Stimulated activated CD8-positive, alpha-beta memory T cell treated with anti-CD3 and anti-CD28 coated beads, Interleukin-15, amount 100 ng/mL, for 24 hours (primary cell): ENCODE results near the gene RAD51AP1.
"Not testable (repeated sequence)": the region's sequence is repeated elsewhere in the genome, so short reads cannot be mapped to it uniquely, and the experiment has no call there.

ENCODE experiments used
- DNase-seq: peaks from one replicate; pipeline ENCODE4 v3.0.0-alpha.2; 2020; ENCODE audit warnings: low read depth

The RAD51AP1 gene, protein sequence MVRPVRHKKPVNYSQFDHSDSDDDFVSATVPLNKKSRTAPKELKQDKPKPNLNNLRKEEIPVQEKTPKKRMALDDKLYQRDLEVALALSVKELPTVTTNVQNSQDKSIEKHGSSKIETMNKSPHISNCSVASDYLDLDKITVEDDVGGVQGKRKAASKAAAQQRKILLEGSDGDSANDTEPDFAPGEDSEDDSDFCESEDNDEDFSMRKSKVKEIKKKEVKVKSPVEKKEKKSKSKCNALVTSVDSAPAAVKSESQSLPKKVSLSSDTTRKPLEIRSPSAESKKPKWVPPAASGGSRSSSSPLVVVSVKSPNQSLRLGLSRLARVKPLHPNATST

DNA sequence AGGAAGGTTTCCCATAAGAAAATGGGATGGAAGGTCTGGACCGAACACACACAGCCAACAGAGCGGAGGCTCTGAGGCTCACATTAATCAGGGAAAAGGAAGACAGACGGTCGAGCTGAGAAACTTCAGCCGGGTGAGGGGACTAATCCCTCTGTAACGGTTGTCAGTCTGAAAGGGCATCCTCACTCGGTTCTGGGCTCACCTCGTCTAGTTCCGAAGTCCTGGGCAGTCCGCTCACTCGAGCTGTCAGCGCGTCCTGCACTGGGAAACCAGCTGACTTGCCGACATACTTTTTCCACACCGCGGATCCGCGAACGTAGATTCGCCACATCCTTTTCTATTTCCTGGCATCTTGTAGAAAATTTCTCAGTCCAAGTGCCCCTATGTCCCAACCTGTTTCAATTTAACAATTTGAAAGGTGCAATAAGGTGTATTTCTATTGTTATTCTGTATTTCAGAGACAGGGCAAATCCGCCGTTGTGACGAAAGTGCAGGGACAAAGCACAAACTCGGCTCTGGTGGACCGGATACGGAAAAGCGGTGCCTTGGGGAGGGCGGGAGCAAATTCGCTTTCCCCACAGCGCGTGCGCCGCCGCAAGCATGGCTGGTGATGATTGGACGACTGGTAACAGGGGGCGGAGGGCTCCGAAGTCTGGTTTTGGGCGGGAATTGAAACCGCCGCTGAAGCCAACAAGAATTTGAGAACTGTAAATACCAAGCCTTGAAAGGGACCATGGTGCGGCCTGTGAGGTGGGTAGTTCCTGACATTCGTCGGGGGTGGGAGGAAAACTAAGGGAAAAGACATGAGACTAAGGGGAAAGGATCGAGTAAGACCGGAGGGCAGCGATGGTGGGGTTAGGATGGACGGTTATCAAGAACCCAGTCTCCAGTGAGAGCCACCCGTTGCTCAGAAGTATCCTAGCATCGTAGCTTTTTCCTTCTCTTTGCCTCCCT lies at the start of gene RAD51AP1:
Gene RAD51AP1, plus strand, starts transcription at position 684 of the 954 bp plus-strand sequence. Its CDS starts 50 bp downstream, at position 734.
- DNase-seq, result peak; percentile 86

DNA sequence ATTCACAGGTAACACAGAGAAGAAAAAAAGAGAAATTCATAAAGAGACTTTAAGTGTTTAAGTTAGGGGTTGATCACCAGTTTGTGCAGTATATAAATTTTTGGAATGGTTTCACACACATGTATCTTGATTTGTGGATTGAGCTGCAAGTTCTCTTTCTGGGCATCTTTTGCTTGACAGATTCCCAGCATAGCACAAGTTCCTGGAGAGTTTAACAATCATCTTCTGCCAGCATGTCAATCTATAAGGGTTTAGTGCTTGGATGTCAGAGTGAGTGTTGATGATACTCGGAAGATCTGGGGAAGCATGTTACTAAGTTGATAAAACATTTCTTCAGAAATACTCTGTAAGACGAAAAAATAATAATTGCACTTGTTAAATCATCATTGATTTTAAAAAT lies 49.1 kb upstream of the RAD51AP1 start:
- no peak for DNase-seq

DNA sequence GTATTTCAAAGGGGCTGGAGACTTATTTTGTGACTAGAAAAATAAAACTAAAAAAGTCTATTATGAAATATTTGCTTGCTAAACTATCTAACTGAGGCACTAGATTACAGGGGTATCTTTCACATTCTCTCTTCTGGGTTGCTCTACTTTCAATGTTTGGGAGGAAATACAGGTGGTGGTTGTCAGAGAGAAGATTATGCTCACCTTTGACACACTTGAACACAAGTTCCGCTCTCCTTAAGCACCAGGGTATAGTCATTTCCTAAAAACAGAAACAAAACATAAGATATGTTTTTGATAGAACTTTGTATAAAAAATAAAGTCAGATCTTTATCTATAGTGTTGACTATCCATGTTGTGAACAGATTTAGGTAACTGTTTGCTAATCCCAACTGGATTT lies 47.7 kb upstream of the RAD51AP1 start:
- DNase-seq, result no peak

DNA sequence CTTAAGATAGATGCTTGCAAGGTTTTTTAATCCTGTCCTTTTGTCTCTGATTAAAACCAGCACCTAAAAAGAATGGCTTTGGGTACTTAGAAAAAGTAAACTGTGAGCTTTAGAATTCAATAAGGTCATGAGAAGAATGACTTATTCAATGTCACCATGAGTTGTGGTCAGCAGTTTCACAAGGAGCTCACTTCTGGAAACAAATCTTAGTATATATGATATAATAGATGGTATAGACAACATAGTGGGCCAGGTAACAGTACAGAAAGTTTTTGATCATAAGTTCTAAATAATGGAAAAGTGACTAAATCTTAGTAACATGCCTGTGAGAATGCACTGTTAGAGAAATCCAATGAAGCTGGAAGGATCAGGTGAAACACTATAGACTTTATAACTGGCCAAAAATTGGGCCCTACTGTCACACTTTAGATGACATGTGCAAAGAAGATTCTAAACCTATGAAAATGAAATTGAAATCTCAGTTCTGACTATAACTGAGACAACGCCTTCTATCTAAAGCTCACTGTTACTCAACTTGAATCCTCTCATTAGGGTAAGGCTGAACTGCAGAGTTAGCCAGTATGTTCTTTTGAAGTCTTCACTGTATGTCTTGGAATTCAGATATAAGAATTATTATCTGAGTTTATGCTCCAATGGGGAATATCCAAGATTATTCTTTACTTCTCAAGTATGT lies 42.4 kb upstream of the RAD51AP1 start:
- no peak for DNase-seq

DNA sequence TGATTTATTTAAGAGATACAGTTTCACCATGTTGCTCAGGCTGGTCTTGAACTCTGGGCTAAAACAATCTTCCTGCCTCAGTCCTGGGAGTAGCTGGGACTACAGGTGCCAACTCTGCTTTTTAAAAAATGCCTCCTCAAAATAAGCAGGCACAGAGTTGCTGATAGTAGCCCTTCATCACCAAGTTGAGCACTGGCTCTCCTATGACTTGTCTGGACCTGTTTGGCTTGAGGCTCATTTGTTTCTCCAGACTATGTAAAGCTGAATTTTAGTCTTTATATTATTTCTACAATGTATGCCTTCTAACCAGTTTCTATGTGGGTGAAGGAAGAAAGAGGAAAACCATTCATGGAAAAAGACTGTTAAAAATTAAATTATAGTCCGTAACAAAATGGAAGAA lies 39.5 kb upstream of the RAD51AP1 start:
- no peak for DNase-seq

DNA sequence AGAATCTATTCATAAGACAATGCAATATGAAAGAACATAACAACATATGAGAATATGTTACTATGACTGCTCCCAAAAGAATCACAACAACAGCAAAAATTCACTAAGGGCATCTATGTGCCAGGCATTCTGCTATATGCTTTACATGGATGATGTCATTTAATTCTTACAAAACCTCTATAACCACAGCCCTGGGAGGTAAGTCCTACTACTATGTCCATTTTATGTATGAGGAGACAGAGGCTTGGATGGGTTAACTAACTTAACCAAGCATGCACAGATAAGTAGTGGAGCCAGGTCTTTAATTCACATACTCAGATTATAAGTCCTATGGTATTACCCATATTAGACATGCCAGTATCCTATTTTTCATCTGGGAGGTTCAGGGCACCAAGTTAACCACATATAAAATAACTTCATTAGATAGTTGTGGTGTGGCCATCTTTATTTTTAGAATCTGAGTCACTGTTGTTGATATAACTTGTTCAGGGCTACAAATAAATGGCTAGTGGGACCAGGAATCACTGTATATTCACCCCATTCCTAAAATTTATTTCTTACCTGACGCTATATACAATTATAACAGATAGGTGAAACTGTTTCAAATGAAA lies 33.2 kb upstream of the RAD51AP1 start:
- no peak for DNase-seq

DNA sequence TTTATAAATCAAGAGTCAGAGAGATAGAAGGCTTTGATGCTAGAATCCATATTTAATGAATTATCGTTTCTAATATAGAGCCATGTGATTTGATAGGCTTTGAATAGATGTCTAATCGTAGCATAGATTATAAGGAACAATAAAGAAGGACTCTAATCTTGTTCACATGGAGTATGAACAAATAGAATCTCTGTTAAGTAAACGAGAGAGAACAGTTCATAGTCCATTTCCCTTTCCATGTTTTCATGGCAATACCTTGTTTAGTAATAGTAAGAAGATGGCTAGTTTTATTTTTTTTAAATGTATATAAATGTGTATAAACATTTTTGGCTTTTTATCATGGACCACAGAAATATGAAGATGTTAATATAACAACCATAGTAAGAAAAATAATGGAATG lies 32.3 kb upstream of the RAD51AP1 start:
- no peak for DNase-seq

DNA sequence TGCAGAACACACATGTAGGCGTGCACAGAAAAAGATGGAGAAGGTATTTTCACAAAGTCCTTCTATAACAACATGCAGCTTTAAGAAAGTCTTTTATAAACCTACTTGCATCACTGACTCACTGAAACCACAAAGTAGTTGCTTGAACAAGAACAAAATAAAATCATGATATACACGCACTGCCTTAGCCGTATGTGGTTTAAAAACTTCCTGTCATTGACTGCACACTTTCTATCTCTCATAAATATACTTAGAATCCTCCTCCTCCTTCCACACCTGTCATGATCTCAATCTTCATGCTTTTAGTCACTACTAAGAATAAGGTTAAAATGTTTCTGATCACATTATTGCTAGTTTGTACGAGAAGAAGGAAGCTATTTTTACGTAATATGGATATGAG lies 31.8 kb upstream of the RAD51AP1 start:
- DNase-seq, result no peak

DNA sequence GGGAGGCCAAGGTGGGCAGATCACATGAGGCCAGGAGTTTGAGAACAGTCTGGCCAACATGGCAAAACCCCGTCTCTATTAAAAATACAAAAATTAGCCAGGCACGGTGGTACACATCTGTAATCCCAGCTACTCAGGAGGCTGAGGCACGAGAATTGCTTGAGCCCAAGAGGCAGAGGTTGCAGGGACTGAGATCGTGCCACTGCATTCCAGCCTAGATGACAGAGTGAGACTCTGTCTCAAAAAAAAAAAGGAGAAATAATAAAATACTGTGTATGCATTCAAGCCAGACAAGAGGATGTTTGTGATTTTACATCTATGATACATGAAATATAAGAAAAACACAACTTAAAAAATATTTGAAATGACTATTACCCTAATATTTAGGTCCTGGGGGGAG lies 30.2 kb upstream of the RAD51AP1 start:
- not testable (repeated sequence) for DNase-seq

DNA sequence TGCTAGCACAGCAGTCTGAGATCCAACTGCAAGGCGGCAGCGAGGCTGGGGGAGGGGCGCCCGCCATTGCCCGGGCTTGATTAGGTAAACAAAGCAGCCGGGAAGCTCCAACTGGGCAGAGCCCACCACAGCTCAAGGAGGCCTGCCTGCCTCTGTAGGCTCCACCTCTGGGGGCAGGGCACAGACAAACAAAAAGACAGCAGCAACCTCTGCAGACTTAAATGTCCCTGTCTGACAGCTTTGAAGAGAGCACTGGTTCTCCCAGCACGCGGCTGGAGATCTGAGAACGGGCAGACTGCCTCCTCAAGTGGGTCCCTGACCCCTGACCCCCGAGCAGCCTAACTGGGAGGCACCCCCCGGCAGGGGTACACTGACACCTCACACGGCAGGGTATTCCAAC lies 29.4 kb upstream of the RAD51AP1 start:
- not testable (repeated sequence) for DNase-seq

DNA sequence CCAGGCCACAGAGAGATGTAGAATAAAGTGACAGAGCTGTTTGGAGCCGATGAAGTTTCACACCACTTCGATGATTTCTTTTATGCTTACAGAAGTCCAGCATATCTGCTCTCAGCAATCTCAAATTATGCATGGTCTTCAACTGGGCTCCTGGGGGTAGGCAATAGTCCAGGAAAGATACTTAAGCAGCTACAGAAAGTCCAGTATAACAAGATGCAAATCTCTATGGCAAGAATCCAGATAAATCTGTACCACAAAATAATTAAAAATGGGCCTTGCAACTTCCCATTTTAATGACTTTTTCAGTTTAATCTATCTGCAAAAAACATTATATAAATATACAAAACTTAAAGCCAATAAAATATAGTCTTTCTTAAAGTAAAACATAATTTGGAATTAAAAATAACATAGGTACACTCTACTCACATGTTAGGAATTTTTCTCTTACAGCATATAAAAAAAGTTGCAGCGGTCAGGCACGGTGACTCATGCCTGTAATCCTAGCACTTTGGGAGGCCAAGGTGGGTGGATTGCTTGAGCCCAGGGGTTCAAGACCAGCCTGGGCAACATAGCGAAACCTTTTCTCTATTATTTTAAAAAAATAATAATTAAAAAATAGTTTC lies 20.5 kb upstream of the RAD51AP1 start:
- DNase-seq, result no peak

DNA sequence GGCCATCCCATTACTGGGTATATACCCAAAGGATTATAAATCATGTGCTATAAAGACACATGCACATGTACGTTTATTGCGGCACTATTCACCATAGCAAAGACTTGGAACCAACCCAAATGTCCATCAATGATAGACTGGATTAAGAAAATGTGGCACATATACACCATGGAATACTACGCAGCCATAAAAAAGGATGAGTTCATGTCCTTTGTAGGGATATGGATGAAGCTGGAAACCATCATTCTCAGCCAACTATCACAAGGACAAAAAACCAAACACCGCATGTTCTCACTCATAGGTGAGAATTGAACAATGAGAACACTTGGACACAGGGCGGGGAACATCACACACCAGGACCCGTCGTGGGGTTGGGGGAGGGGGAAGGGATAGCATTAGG lies 15.2 kb upstream of the RAD51AP1 start:
- not testable (repeated sequence) for DNase-seq

DNA sequence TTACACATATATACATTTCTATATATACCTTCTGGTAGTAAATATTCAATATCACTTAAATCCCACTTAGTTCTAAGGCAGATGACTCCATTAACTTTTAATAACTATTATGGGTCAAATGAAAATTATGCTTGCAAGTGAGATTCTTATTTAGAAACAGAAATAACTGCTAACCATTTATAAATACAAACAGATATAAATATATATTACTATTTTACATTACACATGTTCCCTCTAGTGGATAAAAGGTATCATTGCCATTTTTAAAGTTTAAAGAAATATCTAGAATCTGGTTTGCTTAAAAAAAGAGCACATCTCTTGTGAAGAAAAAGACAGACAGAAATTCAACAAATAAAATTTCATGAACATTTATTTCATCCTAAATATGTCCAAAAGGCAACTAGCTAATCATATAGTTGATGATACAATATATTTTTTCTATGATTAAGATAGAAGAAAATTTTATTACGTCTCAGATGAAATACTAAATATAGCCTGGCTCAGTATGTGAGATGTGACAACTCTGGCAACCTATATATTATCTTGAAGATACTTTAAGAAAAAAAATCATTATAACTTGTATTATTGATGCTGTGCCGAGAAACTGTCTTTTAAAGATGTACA lies 11.7 kb upstream of the RAD51AP1 start:
- DNase-seq, result no peak

DNA sequence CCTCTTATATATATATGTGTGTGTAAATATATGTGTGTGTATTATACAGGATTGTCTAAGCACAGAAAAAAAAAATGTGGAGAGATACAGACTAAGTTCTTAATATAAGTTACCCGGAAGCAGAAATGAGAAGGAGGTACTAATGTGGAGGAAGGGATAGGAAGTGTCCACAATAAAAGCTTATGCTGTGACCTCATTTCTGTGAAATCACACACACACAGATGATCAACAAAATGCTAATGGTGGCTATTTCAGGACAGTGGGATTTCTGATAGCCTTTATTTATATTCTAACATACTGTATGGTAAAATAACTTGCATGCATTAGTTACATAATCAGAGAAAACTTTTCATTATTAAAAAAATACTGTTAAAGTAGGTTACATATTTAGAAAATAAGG lies 8.5 kb upstream of the RAD51AP1 start:
- DNase-seq, result no peak

DNA sequence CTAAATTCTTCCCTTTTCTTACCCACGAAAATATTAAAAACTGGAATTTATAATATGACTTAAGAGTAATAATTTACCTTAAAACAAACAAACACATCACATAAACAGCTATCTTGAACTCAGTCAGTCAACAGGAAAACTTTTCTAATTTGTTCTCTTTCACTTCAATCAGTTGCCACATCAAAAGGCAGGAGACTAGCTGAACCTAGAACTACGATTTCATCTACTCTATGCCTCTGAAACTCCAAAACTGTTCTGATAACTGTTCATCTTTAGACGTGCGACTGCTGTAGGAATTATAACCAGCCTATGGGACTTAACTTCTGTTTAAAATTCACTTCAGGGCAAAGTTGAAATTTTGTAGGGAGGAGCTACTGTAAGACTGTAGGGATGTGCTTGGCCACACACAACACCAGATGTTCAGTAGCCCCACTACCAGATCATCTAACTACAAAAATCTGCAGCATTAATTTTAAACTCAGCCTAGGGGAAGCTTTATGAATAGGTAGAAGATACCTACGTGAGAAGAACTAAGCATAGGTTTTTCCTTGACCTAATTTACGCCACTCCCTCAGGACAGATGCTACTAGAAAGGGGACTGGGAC lies 7.6 kb upstream of the RAD51AP1 start:
- DNase-seq, result no peak

DNA sequence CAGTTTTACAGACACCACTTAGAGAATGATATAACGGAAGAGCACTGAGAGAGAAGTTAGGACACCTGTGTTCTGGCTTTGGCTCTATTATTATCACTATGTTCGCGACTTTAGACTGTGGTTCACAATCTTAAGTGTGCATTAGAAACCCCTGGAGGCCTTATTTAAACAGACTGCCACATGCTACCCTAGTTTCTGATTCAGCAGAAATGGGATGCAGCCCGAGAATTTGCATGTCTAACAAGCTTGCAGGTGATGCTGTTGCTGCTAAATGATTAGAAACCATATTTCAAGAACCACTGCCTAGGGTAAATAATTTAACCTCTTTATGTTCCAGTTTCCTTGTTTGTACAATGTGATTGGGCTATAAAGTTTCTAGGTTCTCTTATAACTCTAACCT lies 3.6 kb upstream of the RAD51AP1 start:
- DNase-seq, result no peak

DNA sequence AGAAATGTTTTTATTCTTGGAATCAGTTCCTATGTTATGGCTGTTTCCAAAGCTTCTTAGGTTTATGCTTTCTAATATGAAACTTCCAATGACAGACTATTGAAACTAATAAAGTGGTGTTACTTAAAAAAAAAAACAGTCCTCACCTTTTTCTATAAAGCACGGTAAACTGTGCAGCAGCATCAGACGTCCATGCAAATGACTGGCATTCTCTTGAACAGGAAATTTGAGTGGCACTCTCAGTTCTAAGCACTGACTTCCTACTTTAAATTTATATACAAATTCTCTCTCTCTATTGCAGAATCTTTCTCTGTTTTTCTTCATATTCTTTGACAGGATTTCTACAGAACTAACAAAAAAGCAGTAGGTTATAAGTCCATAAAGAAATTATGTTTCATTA lies 2.8 kb upstream of the RAD51AP1 start:
- DNase-seq, result no peak

DNA sequence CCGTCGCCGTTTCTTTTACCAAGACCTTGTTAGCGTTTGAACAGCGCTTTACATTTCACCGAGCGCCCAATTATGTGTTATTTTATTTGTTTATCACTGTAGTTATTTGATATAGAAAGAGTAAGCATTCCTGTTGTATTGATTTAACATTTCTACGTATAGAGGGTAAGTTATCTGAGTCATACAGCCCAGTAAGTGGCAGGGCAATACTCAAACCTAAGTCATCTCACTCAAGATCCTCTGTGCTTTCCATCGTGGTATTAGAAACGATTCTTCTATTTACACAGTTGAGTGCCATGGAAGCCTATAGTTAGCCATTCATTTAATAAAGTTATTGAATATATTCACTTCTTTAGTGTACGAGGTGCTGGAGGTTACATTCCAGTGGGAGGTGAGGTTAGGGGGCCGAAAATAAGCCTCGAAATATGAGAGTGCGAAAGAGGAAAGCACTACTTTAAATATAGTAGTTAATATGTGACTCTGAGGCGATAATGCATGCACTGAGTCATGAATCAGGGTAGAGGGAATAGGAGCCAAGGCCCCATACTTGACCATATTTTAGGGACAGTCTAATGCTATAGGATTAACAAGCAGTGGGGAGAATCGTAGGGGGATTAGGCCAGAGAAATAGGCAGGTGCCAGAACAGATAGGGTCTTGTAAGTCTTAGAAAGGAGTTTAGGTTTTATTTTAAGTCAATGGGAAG lies 629 bp downstream of the RAD51AP1 start:
- no peak for DNase-seq

DNA sequence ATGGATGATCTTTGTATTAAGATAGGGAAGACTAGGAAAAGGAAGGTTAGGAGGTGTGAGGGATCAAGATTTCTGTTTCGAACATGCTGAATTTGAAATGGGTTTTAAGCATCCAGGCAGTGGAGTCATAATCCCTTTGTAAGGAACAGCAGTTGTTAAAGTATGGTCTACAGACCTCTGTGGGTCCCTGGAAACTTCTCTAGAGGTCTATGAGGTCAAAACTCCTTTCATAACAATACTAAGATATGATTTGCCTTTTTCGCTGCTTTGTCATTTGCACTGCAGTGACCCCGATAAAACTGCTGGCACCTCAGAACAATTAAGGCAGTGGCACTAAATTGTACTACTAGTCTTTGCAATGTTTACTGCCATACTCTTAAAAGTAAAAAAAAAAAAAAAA lies 1.5 kb downstream of the RAD51AP1 start:
- DNase-seq, result no peak

DNA sequence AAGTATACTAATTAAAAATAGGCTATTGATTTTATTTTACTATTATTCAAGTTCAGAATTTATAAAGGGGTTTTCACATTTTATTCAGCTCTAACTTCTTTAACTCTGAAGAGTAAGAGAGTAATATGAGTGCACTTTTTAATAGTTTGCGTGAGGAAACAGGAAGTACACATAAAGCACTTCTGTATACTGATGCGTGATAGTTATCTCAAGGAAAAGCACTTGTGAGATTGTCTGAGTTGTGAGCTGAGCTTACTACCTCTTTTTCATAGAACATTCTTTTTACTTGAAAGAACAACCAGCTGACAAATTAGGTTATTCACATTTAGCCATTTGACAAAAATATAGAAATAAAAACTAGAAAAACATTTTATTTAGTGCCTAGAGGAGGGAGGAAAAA lies 1.9 kb downstream of the RAD51AP1 start:
- DNase-seq, result no peak
